NOMO-1 treated with dmso at 0.1 percent for 144 hours (cell line): ENCODE measurements around the gene PDE6H.

ENCODE experiments used
- DNase-seq: peaks from one replicate; lab custom pipeline; 2025; ENCODE audit not compliant: unreplicated experiment; lab: John Stamatoyannopoulos, UW

The PDE6H gene

GRCh38 chr12:14968478-14968877, 4.4 kb upstream of the PDE6H start:
- DNase-seq: no peak

- DNase-seq: no peak
These were observed 2.4 kb upstream of the PDE6H start for GRCh38 chr12:14970473-14970872.

- DNase-seq: no peak
These were observed 1.8 kb downstream of the PDE6H start for GRCh38 chr12:14974633-14975032.

- DNase-seq: no peak
These were observed 2.6 kb downstream of the PDE6H start for GRCh38 chr12:14975457-14975856.

GRCh38 chr12:14976658-14977057, 3.8 kb downstream of the PDE6H start:
- DNase-seq: no peak

- no peak for DNase-seq
These were observed 6.6 kb downstream of the PDE6H start for GRCh38 chr12:14979468-14979867.

- peak; percentile 37 for DNase-seq
These were observed 8.2 kb downstream of the PDE6H start for GRCh38 chr12:14981049-14981448.

GRCh38 chr12:14982562-14982961, 9.7 kb downstream of the PDE6H start:
- peak; percentile 79 for DNase-seq

- DNase-seq: no peak
These were observed 10.1 kb downstream of the PDE6H start for GRCh38 chr12:14982991-14983390.

- DNase-seq: no peak
These were observed 11.2 kb downstream of the PDE6H start for GRCh38 chr12:14984036-14984435.

- no peak for DNase-seq
These were observed 12.0 kb downstream of the PDE6H start for GRCh38 chr12:14984766-14985285.

- DNase-seq: no peak
These were observed 13.6 kb downstream of the PDE6H start for GRCh38 chr12:14986449-14986848.

GRCh38 chr12:14988035-14988434, 15.2 kb downstream of the PDE6H start:
- DNase-seq: peak; percentile 59

GRCh38 chr12:14989790-14990189, 16.9 kb downstream of the PDE6H start:
- no peak for DNase-seq

GRCh38 chr12:14991069-14991468, 18.2 kb downstream of the PDE6H start:
- no peak for DNase-seq

GRCh38 chr12:14992673-14993072, 19.8 kb downstream of the PDE6H start:
- no peak for DNase-seq

GRCh38 chr12:14993117-14993516, 20.3 kb downstream of the PDE6H start:
- no peak for DNase-seq

GRCh38 chr12:14993537-14994266, 20.9 kb downstream of the PDE6H start:
- DNase-seq: no peak

- no peak for DNase-seq
These were observed 21.8 kb downstream of the PDE6H start for GRCh38 chr12:14994610-14995009.

- no peak for DNase-seq
These were observed 23.0 kb downstream of the PDE6H start for GRCh38 chr12:14995583-14996425.

GRCh38 chr12:14997998-14998397, 25.2 kb downstream of the PDE6H start:
- DNase-seq: no peak
